ENCODE results near the gene ANAPC10. TPM values are rescaled to one million over a fixed set of nuclear protein-coding genes. Genes with fewer than 3 reads are reported as not detected.
"Not testable (repeated sequence)": the region's sequence is repeated elsewhere in the genome, so short reads cannot be mapped to it uniquely, and the experiment has no call there.

Gene ANAPC10
- total RNA-seq, 2 donors from 2014 or later: 22.3 to 31.4 TPM

DNA sequence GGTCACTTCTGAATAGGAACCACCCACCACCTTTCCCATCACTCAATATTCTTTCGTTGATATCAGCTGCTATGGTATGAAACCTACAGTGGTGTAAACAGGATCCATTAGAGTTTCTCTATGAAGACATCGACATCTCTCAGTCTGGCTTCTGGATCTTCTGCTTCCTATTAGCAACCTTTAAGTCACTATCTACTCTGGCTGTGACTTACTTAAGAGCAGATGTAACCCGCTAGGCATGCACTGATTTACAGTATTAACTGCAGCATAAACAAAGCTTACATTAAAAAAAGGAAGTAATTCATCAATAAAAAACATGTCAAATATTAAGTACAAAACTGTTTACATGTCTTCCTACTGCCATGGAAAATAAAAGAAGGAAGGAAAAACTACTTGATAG is 96.4 kb downstream of the ANAPC10 start:
- DNase-seq (ENCODE audit: low spot score): no peak
- Histone ChIP-seq H3K36me3 (no peaks in the 10 kb centered on the region), H3K4me1 (replicated peaks) (no peaks in the 10 kb centered on the region), H3K4me3 (no peak overlapping the region), H3K9me3 (no peaks in the 10 kb centered on the region), H3K27me3 (replicated peaks; ENCODE audit: insufficient read depth) (no peaks in the 10 kb centered on the region), H3K27ac (no peak overlapping the region)
- no peak for TF ChIP-seq POLR2A (IDR thresholded peaks at IDR 0.05)
- no peak for TF ChIP-seq POLR2AphosphoS5 (IDR thresholded peaks at IDR 0.05)
- TF ChIP-seq, protein P1, sequence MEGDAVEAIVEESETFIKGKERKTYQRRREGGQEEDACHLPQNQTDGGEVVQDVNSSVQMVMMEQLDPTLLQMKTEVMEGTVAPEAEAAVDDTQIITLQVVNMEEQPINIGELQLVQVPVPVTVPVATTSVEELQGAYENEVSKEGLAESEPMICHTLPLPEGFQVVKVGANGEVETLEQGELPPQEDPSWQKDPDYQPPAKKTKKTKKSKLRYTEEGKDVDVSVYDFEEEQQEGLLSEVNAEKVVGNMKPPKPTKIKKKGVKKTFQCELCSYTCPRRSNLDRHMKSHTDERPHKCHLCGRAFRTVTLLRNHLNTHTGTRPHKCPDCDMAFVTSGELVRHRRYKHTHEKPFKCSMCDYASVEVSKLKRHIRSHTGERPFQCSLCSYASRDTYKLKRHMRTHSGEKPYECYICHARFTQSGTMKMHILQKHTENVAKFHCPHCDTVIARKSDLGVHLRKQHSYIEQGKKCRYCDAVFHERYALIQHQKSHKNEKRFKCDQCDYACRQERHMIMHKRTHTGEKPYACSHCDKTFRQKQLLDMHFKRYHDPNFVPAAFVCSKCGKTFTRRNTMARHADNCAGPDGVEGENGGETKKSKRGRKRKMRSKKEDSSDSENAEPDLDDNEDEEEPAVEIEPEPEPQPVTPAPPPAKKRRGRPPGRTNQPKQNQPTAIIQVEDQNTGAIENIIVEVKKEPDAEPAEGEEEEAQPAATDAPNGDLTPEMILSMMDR (IDR thresholded peaks at IDR 0.05): no peak
- intact Hi-C loops (cut with DNase I): no loop called here
- 84% methylated on average over 3 of the region's 3 CpGs for WGBS

DNA sequence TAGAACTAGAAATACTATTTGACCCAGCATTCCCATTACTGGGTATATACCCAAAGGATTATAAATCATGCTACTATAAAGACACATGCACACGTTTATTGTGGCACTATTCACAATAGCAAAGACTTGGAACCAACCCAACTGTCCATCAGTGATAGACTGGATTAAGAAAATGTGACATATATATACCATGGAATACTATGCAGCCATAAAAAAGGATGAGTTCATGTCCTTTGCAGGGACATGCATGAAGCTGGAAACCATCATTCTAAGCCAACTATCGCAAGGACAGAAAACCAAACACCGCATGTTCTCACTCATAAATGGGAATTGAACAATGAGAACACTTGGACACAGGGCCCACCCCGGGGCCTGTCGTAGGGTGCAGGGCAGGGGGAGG is 97.3 kb downstream of the ANAPC10 start:
- H3K9me3 ChIP-seq; H3K4me3 ChIP-seq; intact Hi-C loops (cut with DNase I); H3K36me3 ChIP-seq; H3K27me3 ChIP-seq (replicated peaks; ENCODE audit: insufficient read depth); H3K27ac ChIP-seq; DNase-seq (ENCODE audit: low spot score); H3K4me1 ChIP-seq (replicated peaks): not testable (repeated sequence)
- 92% methylated on average over 5 of the region's 5 CpGs for WGBS

DNA sequence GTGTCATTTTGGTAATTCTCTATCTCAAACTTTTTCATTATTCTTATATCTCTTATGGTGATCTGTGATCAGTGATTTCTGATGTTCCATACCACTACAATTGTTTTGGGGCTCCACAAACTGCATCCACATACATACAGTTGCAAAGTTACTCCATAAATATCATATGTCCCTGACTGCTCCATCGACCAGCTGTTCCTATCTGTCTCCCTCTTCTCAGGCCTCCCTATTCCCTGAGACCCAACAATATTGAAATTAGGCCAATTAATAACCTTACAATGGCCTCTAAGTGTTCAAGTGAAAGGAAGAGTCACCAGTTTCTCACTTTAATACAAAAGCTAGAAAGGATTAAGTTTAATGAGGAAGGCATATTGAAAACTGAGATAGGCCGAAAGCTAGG is 108.7 kb downstream of the ANAPC10 start:
- no peaks in the 10 kb centered on the region for H3K9me3 ChIP-seq
- DNase-seq (ENCODE audit: low spot score): no peak
- intact Hi-C loops (cut with DNase I): no loop called here
- TF ChIP-seq POLR2AphosphoS5 (IDR thresholded peaks at IDR 0.05): no peak
- TF ChIP-seq, protein P1 (IDR thresholded peaks at IDR 0.05): no peak
- TF ChIP-seq POLR2A (IDR thresholded peaks at IDR 0.05): no peak
- no peak overlapping the region for H3K27ac ChIP-seq
- no peaks in the 10 kb centered on the region for H3K4me1 ChIP-seq (replicated peaks)
- no peaks in the 10 kb centered on the region for H3K36me3 ChIP-seq
- WGBS: 89% methylated on average over 2 of the region's 2 CpGs
- no peak overlapping the region for H3K4me3 ChIP-seq
- H3K27me3 ChIP-seq (replicated peaks; ENCODE audit: insufficient read depth): no peaks in the 10 kb centered on the region

DNA sequence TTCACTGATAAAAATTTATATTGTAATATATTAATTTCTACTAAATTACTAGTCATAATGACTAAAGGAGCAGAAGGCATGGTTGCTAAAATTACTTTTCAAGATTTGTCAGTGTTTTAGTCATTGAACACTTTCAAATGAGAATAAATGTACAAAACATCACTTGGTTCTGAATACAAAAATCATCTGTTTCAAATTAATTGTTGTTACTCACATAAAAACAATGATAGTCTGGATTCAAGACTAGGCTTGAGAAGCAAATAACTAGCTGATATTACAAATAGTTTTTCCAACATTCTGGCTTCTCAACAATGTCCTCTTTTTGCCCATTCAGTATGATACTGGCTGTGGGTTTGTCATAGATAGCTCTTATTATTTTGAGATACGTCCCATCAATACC is 112.5 kb downstream of the ANAPC10 start:
- 90% methylated on average over 1 of the region's 1 CpG for WGBS
- intact Hi-C loops (cut with DNase I): no loop called here
- H3K4me1 ChIP-seq (replicated peaks): no peaks in the 10 kb centered on the region

DNA sequence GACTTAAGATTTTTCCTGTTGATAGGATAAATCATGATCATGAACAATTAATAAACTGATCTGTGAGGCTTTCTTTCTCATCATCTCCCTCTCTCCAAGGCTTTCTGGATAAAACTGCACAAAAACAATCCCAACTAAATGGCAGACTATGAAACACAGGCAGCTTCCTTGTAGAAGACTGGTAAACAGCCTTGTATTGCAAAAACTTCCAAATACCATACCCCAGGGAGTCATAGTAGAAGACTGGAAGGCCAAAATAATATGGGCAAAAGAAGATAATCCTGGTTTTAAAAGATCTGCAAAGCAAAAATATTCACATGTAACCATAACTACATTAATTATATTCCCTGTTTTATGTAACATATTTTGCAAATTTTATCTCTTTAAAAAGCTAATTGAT is 113.0 kb downstream of the ANAPC10 start:
- Histone ChIP-seq H3K36me3 (no peaks in the 10 kb centered on the region), H3K27ac (no peak overlapping the region), H3K27me3 (replicated peaks; ENCODE audit: insufficient read depth) (no peaks in the 10 kb centered on the region), H3K4me3 (no peak overlapping the region), H3K9me3 (no peaks in the 10 kb centered on the region), H3K4me1 (replicated peaks) (no peaks in the 10 kb centered on the region)
- TF ChIP-seq POLR2AphosphoS5 (IDR thresholded peaks at IDR 0.05) (no peak), POLR2A (IDR thresholded peaks at IDR 0.05) (no peak)
- TF ChIP-seq, protein P1 (IDR thresholded peaks at IDR 0.05): no peak
- intact Hi-C loops (cut with DNase I): no loop called here
- DNase-seq (ENCODE audit: low spot score): no peak

More for the DNA sequence above, 112.5 kb downstream of the ANAPC10 start:
- H3K27me3 ChIP-seq (replicated peaks; ENCODE audit: insufficient read depth): no peaks in the 10 kb centered on the region
- no peaks in the 10 kb centered on the region for H3K9me3 ChIP-seq
- H3K27ac ChIP-seq: no peak overlapping the region
- H3K36me3 ChIP-seq: no peaks in the 10 kb centered on the region
- TF ChIP-seq POLR2AphosphoS5 (IDR thresholded peaks at IDR 0.05) (no peak), POLR2A (IDR thresholded peaks at IDR 0.05) (no peak)
- TF ChIP-seq, protein P1 (IDR thresholded peaks at IDR 0.05): no peak
- no peak overlapping the region for H3K4me3 ChIP-seq
- DNase-seq (ENCODE audit: low spot score): no peak
